MCF 10A (cell line): ENCODE data around the gene ERLEC1. TPM values are rescaled to one million over a fixed set of nuclear protein-coding genes. Genes with fewer than 3 reads are reported as not detected.

Experiments
- BruUV-seq: library from RNA; stranded (reverse); fragments of 400-500 nt; replicated peaks from 2 replicates; lab custom pipeline; 2021; lab: Mats Ljungman, UMichigan
- CTCF ChIA-PET: fragments of 300-600 bp; sonication (Branson Sonifier 250); formaldehyde crosslinking; extraction: SDS; loops from one replicate; lab custom pipeline; 2021; ENCODE audit warnings: antibody characterized with exemption, inconsistent platforms; lab: Yijun Ruan, JAX
- POLR2A ChIA-PET: fragments of 300-600, 350-650 bp; sonication (Branson Sonifier 250); formaldehyde crosslinking; extraction: SDS; loops from one replicate; lab custom pipeline; 2020; ENCODE audit warnings: antibody characterized with exemption, inconsistent platforms; lab: Yijun Ruan, JAX
- DNase-seq: peaks from one replicate; pipeline ENCODE4 v3.0.0-alpha.2; 2018; ENCODE audit not compliant: unreplicated experiment
- H3K27ac Mint-ChIP-seq: one replicate; pipeline ENCODE4 v1.8.0; 2022; ENCODE audit warnings: mild to moderate bottlenecking, low read depth, mixed read lengths; ENCODE audit not compliant: unreplicated experiment
- H3K27me3 Mint-ChIP-seq: one replicate; pipeline ENCODE4 v1.8.0; 2022; ENCODE audit warnings: mixed read lengths; ENCODE audit not compliant: insufficient read depth, unreplicated experiment
- H3K36me3 Mint-ChIP-seq: one replicate; pipeline ENCODE4 v1.8.0; 2022; ENCODE audit warnings: mild to moderate bottlenecking, moderate library complexity, mixed read lengths; ENCODE audit not compliant: insufficient read depth, unreplicated experiment
- H3K4me1 Mint-ChIP-seq: one replicate; pipeline ENCODE4 v1.8.0; 2022; ENCODE audit warnings: mixed read lengths; ENCODE audit not compliant: insufficient read depth, unreplicated experiment
- H3K4me3 Mint-ChIP-seq: one replicate; pipeline ENCODE4 v1.8.0; 2022; ENCODE audit warnings: mild to moderate bottlenecking, moderate library complexity, mixed read lengths; ENCODE audit not compliant: unreplicated experiment
- H3K9me3 Mint-ChIP-seq: one replicate; pipeline ENCODE4 v1.8.0; 2022; ENCODE audit warnings: mixed read lengths; ENCODE audit not compliant: unreplicated experiment
- intact Hi-C: fragments of 100-400 bp; cut with micrococcal nuclease; formaldehyde crosslinking; loops from 2 replicates; pipeline ENCODE4 v1.14.1; 2022
- total RNA-seq: library from RNA; stranded (reverse); gene quantifications from 2 replicates; pipeline ENCODE4 v1.2.3, GENCODE V29; 2022
- TF ChIP-seq, protein P1 (sequence below): fragments of 200-600 bp; IDR thresholded peaks from one replicate; pipeline ENCODE4 v1.8.0; 2022; ENCODE audit warnings: antibody characterized with exemption, mild to moderate bottlenecking; ENCODE audit not compliant: unreplicated experiment

Gene ERLEC1
- total RNA-seq, 1 experiment from 2014 or later = 51.4 TPM

DNA sequence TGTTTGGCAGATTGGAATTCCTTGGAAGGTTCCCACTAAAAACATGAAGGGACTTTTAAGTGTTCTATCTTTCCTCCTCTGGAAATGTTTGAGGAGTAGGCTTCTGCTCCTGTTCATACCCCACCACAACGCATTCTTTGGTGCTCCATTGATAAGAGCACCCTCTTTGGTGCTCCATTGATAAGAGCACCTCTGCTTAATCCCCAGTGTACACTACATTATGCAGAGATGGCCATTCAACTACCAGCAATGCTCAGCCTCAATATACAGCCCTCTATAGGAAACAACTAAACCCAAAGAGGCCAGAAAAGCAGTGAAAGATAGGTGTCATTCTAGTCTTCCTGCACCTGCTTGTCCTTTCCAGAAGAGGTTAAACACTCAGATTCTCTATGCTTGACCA lies 21.1 kb upstream of the ERLEC1 start:
- ChIA-PET POLR2A (interaction anchor here (0.6 to 3.8 kb wide), 3 partner anchors 10 to 85 kb away, joined by 3 to 27 read pairs (median 5); no protein-coding TSS in a partner anchor), CTCF (no interaction called here)
- no peak for DNase-seq
- no peaks in the 10 kb centered on the region for H3K9me3 Mint-ChIP-seq
- intact Hi-C loops = no loop called here
- H3K4me3 Mint-ChIP-seq = no peak overlapping the region
- no TSS peak for BruUV-seq
- H3K27ac Mint-ChIP-seq = no peak overlapping the region
- peaks cover 33% of the 10 kb centered on the region for H3K36me3 Mint-ChIP-seq
- H3K27me3 Mint-ChIP-seq = no peaks in the 10 kb centered on the region
- H3K4me1 Mint-ChIP-seq = peaks cover 24% of the 10 kb centered on the region
- TF ChIP-seq, protein P1, sequence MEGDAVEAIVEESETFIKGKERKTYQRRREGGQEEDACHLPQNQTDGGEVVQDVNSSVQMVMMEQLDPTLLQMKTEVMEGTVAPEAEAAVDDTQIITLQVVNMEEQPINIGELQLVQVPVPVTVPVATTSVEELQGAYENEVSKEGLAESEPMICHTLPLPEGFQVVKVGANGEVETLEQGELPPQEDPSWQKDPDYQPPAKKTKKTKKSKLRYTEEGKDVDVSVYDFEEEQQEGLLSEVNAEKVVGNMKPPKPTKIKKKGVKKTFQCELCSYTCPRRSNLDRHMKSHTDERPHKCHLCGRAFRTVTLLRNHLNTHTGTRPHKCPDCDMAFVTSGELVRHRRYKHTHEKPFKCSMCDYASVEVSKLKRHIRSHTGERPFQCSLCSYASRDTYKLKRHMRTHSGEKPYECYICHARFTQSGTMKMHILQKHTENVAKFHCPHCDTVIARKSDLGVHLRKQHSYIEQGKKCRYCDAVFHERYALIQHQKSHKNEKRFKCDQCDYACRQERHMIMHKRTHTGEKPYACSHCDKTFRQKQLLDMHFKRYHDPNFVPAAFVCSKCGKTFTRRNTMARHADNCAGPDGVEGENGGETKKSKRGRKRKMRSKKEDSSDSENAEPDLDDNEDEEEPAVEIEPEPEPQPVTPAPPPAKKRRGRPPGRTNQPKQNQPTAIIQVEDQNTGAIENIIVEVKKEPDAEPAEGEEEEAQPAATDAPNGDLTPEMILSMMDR = no peak

DNA sequence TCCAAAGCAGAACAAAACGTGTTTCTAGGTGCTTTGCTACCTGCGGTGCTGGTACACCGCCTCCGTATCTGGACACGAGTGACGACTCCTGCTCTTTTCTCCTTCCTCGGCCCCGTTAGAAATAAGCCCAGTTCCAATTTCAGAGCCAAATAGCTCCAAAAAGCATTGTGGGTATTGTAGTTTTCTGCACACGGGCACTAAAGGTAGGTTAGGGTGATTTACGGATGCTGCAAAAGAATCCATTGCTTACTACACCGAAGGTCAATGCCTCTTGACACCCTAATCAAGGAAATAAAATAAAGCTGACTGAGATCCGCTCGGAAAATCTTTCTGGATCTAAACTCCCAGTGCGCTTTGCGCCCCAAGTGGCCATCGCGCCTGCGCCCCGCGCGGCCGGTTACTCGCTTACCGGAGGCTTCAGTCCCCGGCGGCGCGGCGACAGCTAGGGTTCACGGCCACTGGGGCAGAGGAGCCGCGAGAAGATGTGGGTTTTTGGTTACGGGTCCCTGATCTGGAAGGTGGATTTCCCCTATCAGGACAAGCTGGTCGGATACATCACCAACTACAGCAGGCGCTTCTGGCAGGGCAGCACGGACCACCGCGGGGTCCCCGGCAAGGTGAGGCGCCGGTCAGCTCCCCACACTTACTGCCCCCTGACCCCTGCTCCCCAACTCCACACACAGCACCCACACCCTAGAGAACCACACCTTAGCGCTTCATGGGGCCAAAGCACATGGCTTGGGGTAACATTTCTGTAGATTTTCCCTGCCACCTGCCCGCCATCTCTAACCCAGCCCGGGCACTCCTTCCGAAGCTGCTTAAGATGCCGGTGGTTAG lies 19.2 kb upstream of the ERLEC1 start, which contains the start of gene CHAC2:
CHAC2 (plus strand) TSS at position 400 of the 837 bp plus-strand sequence; CDS start at position 483, 83 bp downstream.
- H3K4me3 Mint-ChIP-seq = peak within 1 kb of the TSS; percentile 88
- H3K36me3 Mint-ChIP-seq = peaks cover 23% of the 10 kb centered on the region
- POLR2A ChIA-PET = interaction anchor here (0.6 to 3.8 kb wide), 18 partner anchors 9 to 1601 kb away, joined by 3 to 112 read pairs (median 4); partner anchors contain the start of genes ASB3, ERLEC1 and PSME4
- TSS peak; percentile 58 for BruUV-seq
- DNase-seq = peak; percentile 84
- no peaks in the 10 kb centered on the region for H3K9me3 Mint-ChIP-seq
- H3K4me1 Mint-ChIP-seq = peaks cover 25% of the 10 kb centered on the region
- H3K27me3 Mint-ChIP-seq = no peaks in the 10 kb centered on the region
- CTCF ChIA-PET = interaction anchor here (0.7 to 2.4 kb wide), 4 partner anchors 11 to 344 kb away, joined by 3 to 11 read pairs (median 6); partner anchors contain the start of genes ASB3 and ERLEC1
- intact Hi-C loops = no loop called here
- H3K27ac Mint-ChIP-seq = peak within 1 kb of the TSS; percentile 77
- TF ChIP-seq, protein P1 = no peak

DNA sequence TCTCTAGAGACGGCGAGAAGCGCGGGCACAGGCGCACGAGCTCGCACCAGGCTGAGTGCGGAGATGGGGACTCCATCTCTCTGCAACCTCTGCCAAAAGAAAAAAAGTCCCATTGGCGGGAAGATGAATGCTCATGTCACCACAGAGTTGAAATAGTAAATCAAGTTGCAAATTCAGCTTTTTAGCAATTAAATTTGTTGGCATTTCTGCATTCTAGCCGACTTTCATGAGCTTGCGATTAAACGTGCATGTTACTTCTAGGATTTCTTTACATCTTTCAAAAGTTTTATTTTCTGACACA lies 18.7 kb upstream of the ERLEC1 start:
- CTCF ChIA-PET = interaction anchor here (0.6 to 2.4 kb wide), 4 partner anchors 12 to 397 kb away, joined by 3 to 11 read pairs (median 6); partner anchors contain the start of genes ASB3 and ERLEC1
- no peak for DNase-seq
- intact Hi-C loops = no loop called here
- BruUV-seq = no TSS peak
- H3K4me3 Mint-ChIP-seq = peak overlapping the region; percentile 88
- H3K36me3 Mint-ChIP-seq = peaks cover 17% of the 10 kb centered on the region
- H3K27me3 Mint-ChIP-seq = no peaks in the 10 kb centered on the region
- peak overlapping the region; percentile 77 for H3K27ac Mint-ChIP-seq
- POLR2A ChIA-PET = interaction anchor here (0.6 to 3.8 kb wide), 13 partner anchors 9 to 1601 kb away, joined by 3 to 112 read pairs (median 7); partner anchors contain the start of genes ASB3, ERLEC1 and PSME4
- TF ChIP-seq, protein P1 = no peak
- H3K9me3 Mint-ChIP-seq = no peaks in the 10 kb centered on the region
- H3K4me1 Mint-ChIP-seq = peaks cover 25% of the 10 kb centered on the region

DNA sequence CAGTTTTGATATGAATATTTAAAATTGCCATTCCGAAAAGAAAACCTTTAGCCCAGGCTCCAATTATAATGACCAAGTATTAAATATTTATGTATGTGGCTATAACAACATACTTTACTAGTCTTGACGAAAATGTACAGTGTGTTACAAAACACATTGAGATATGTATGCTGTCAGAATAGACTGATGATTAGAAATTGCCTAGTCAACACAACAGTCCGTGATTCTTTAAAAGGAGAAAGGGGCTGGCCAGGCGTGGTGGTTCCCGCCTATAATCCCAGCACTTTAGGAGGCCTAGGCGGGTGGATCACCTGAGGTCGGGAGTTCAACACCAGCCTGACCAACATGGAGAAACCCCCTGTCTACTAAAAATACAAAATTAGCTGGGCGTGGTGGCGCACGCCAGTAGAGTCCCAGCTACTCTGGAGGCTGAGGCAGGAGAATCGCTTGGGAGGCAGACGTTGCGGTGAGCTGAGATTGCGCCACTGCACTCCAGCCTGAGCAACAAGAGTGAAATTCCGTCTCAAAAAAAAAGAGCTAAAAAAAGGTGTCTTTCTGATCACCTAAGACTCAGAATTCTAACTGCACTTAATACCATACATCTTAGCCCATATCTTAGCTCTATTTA lies 17.4 kb upstream of the ERLEC1 start:
- DNase-seq = no peak
- no TSS peak for BruUV-seq
- Mint-ChIP-seq H3K4me1 (peaks cover 25% of the 10 kb centered on the region), H3K27me3 (no peaks in the 10 kb centered on the region), H3K4me3 (no peak overlapping the region), H3K36me3 (peaks cover 15% of the 10 kb centered on the region), H3K27ac (no peak overlapping the region), H3K9me3 (no peaks in the 10 kb centered on the region)
- POLR2A ChIA-PET = interaction anchor here (0.6 to 3.1 kb wide), 6 partner anchors 10 to 1650 kb away, joined by 3 to 112 read pairs (median 6); partner anchors contain the start of genes ASB3, CCDC88A and ERLEC1
- CTCF ChIA-PET = interaction anchor here (0.6 to 0.8 kb wide), 2 partner anchors 11 to 912 kb away, joined by 3 read pairs; no protein-coding TSS in a partner anchor
- TF ChIP-seq, protein P1 = no peak
- intact Hi-C loops = no loop called here
